Colonic mucosa (tissue), 4 donors: Measurements from ENCODE around the gene PIGU. TPM values are rescaled to one million over a fixed set of nuclear protein-coding genes. Genes with fewer than 3 reads are reported as not detected.

Source experiments
- DNase-seq: peaks from one replicate; pipeline ENCODE4 v3.0.0-alpha.2; 2020
- H3K27ac ChIP-seq: fragments of 200-600 bp; one replicate; pipeline ENCODE4 v1.8.0; 2021
- H3K27me3 ChIP-seq: fragments of 200-600 bp; one replicate; pipeline ENCODE4 v1.8.0; 2021
- H3K36me3 ChIP-seq: fragments of 200-600 bp; one replicate; pipeline ENCODE4 v1.8.0; 2021
- H3K4me1 ChIP-seq: fragments of 200-600 bp; one replicate; pipeline ENCODE4 v1.8.0; 2021; ENCODE audit warnings: mild to moderate bottlenecking
- H3K4me3 ChIP-seq: fragments of 200-600 bp; one replicate; pipeline ENCODE4 v1.8.0; 2021
- H3K9ac ChIP-seq, 2 donors: one replicate each; pipeline ENCODE4 v1.7.0; 2013; ENCODE audit warnings: control low read depth in 2 of 2, low read depth in 2 of 2, low read length in 2 of 2
- H3K9me3 ChIP-seq: fragments of 200-600 bp; one replicate; pipeline ENCODE4 v1.8.0; 2021
- CTCF ChIP-seq: fragments of 200-600 bp; IDR thresholded peaks from one replicate; pipeline ENCODE4 v1.8.0; 2022; ENCODE audit warnings: antibody characterized with exemption, mild to moderate bottlenecking
- intact Hi-C: fragments of 100-400 bp; cut with DNase I; formaldehyde crosslinking; loops from one replicate; pipeline ENCODE4 v1.14.1; 2022
- total RNA-seq, 2 donors: library from RNA; stranded (reverse); fragmentation: NEBNext Ultra II Directional in 1 of 2; extraction: Animal tissue kit (Norgen Biotek cat#: 25700) in 1 of 2; gene quantifications; one replicate each; pipeline ENCODE4 v1.2.1, GENCODE V29; 2021
- donor health status: healthy.
- donor health status: DM: no; HTN: no; CAD: no.
- donor health status: DM: no; HTN: no; CAD: no.

Gene PIGU
- total RNA-seq, 2 donors from 2014 or later: 22.3 to 32.6 TPM

- peaks cover 4% of the 10 kb centered on the region for H3K36me3 ChIP-seq
- no peak for TF ChIP-seq CTCF
- no peaks in the 10 kb centered on the region for H3K9me3 ChIP-seq
- no peak overlapping the region for H3K27ac ChIP-seq
- DNase-seq: no peak
- no peak overlapping the region for H3K4me3 ChIP-seq
- H3K4me1 ChIP-seq: no peaks in the 10 kb centered on the region
- intact Hi-C loops: no loop called here
- H3K27me3 ChIP-seq: no peaks in the 10 kb centered on the region
- peak overlapping the region in 1 of 2 donors; percentile 9 for H3K9ac ChIP-seq
Measured at GRCh38 chr20:34512955-34513419, 163.9 kb downstream of the PIGU start.

- Histone ChIP-seq H3K27ac (no peak overlapping the region), H3K36me3 (peaks cover 4% of the 10 kb centered on the region), H3K9ac (peak overlapping the region in 1 of 2 donors; percentile 9), H3K4me3 (no peak overlapping the region), H3K9me3 (no peaks in the 10 kb centered on the region), H3K4me1 (no peaks in the 10 kb centered on the region), H3K27me3 (no peaks in the 10 kb centered on the region)
- no peak for TF ChIP-seq CTCF
- no peak for DNase-seq
- intact Hi-C loops: no loop called here
Measured at GRCh38 chr20:34512266-34512954, 164.5 kb downstream of the PIGU start.

- no peak for TF ChIP-seq CTCF
- H3K4me1 ChIP-seq: no peaks in the 10 kb centered on the region
- H3K9me3 ChIP-seq: no peaks in the 10 kb centered on the region
- no peak for DNase-seq
- H3K27ac ChIP-seq: no peak overlapping the region
- H3K9ac ChIP-seq: no peak overlapping the region
- intact Hi-C loops: no loop called here
- H3K36me3 ChIP-seq: peaks cover 4% of the 10 kb centered on the region
- H3K27me3 ChIP-seq: no peaks in the 10 kb centered on the region
- no peak overlapping the region for H3K4me3 ChIP-seq
Measured at GRCh38 chr20:34511891-34512265, 165.0 kb downstream of the PIGU start.

- no peak overlapping the region for H3K4me3 ChIP-seq
- no peaks in the 10 kb centered on the region for H3K4me1 ChIP-seq
- intact Hi-C loops: no loop called here
- no peak overlapping the region for H3K27ac ChIP-seq
- no peaks in the 10 kb centered on the region for H3K27me3 ChIP-seq
- H3K36me3 ChIP-seq: peaks cover 4% of the 10 kb centered on the region
- TF ChIP-seq CTCF: no peak
- no peak overlapping the region for H3K9ac ChIP-seq
- DNase-seq: no peak
- no peaks in the 10 kb centered on the region for H3K9me3 ChIP-seq
Measured at GRCh38 chr20:34510575-34510974, 166.3 kb downstream of the PIGU start.

Other genes starting within 250 kb of the PIGU start
- 100 to 1,000 TPM; 106 to 107 TPM for gene DYNLRB1, start 160.7 kb downstream of the PIGU start, total RNA-seq
- gene MAP1LC3A, start 118.4 kb downstream of the PIGU start, total RNA-seq: 10 to 100 TPM; 44.8 to 46.2 TPM
- 10 to 100 TPM; 38.1 to 60.9 TPM for gene TP53INP2, start 27.3 kb upstream of the PIGU start, total RNA-seq
- 10 to 100 TPM; 28.9 to 40.2 TPM for gene NCOA6, start 148.6 kb upstream of the PIGU start, total RNA-seq
- 10 to 100 TPM; 10.1 to 17.8 TPM for gene GGT7, start 195.8 kb upstream of the PIGU start, total RNA-seq
- gene ACSS2, start 199.5 kb upstream of the PIGU start, total RNA-seq: 100 to 1,000 TPM; 258 to 394 TPM